GM12873 (cell line): Measurements from ENCODE around the gene C1QTNF4.

Source experiments
- CTCF ChIP-seq: IDR thresholded peaks from 2 replicates; pipeline ENCODE4 v1.5.1; 2012; ENCODE audit warnings: low read depth, mild to moderate bottlenecking, moderate library complexity, low read length, control low read depth; ENCODE audit not compliant: insufficient read depth; ENCODE audit errors: missing control alignments

The C1QTNF4 gene

GRCh38 chr11:47606731-47607130 is 12.5 kb upstream of the C1QTNF4 start:
- TF ChIP-seq CTCF, result no peak

- no peak for TF ChIP-seq CTCF
These were observed 11.7 kb upstream of the C1QTNF4 start for GRCh38 chr11:47605921-47606320.

- TF ChIP-seq CTCF, result no peak
These were observed 9.1 kb upstream of the C1QTNF4 start for GRCh38 chr11:47603295-47603694.

GRCh38 chr11:47599902-47600301 is 5.7 kb upstream of the C1QTNF4 start:
- no peak for TF ChIP-seq CTCF

- no peak for TF ChIP-seq CTCF
These were observed 1.8 kb upstream of the C1QTNF4 start for GRCh38 chr11:47595967-47596366.

GRCh38 chr11:47595029-47595428 is 818 bp upstream of the C1QTNF4 start:
- TF ChIP-seq CTCF, result no peak

- no peak for TF ChIP-seq CTCF
These were observed 698 bp downstream of the C1QTNF4 start for GRCh38 chr11:47593492-47593933.
